Stomach (tissue), 9 donors: ENCODE data around the gene EIF4E1B. TPM values are rescaled to one million over a fixed set of nuclear protein-coding genes. Genes with fewer than 3 reads are reported as not detected.
A peak's percentile ranks its signal among the peaks of the same experiment; 100 is the strongest.

Experiments used
- DNase-seq, 2 donors: peaks; one replicate each; pipeline versions ENCODE4 v3.0.0 to v3.0.0-alpha.2; 2013 to 2019
- H3K27ac ChIP-seq, 5 donors: fragments of 200-600 bp in 4 of 5; sonication (generic) in 4 of 5; one replicate each; pipeline ENCODE4 v1.5.1; 2013 to 2019; ENCODE audit warnings: mild to moderate bottlenecking in 1 of 5, moderate library complexity in 1 of 5
- H3K27me3 ChIP-seq, 3 donors: fragments of 200-600 bp; sonication (generic); one replicate each; pipeline ENCODE4 v1.5.1; 2017 to 2019; ENCODE audit warnings: mixed run types in 1 of 3
- H3K36me3 ChIP-seq, 4 donors: fragments of 200-600 bp; sonication (generic); 1 replicate in 3 of 4; 2 replicates in 1 of 4; pipeline ENCODE4 v1.5.1; 2016 to 2019
- H3K4me1 ChIP-seq, 4 donors: fragments of 200-600 bp; sonication (generic); one replicate each; pipeline ENCODE4 v1.5.1; 2016 to 2019
- H3K4me3 ChIP-seq, 4 donors: fragments of 200-600 bp; sonication (generic) in 3 of 4; one replicate each; pipeline ENCODE4 v1.5.1; 2016 to 2019; ENCODE audit warnings: mild to moderate bottlenecking in 1 of 4
- H3K9me3 ChIP-seq, 4 donors: fragments of 200-600 bp; sonication (generic); one replicate each; pipeline ENCODE4 v1.5.1; 2016 to 2019
- EP300 ChIP-seq: sonication (generic); formaldehyde crosslinking; IDR thresholded peaks from one replicate; pipeline ENCODE4 v1.6.1; 2017; ENCODE audit warnings: antibody characterized with exemption
- POLR2A ChIP-seq, 4 donors: fragments of 450-650 bp; IDR thresholded peaks; one replicate each; pipeline ENCODE4 v1.6.1; 2016; ENCODE audit warnings: antibody characterized with exemption in 4 of 4, control low read depth in 2 of 4, mild to moderate bottlenecking in 1 of 4, moderate library complexity in 1 of 4
- POLR2AphosphoS5 ChIP-seq, 3 donors: sonication (generic); formaldehyde crosslinking; IDR thresholded peaks; one replicate each; pipeline ENCODE4 v1.6.1; 2016; ENCODE audit warnings: antibody characterized with exemption in 3 of 3
- WGBS, 5 donors: extraction: QIAGEN DNeasy Blood & Tissue Kit in 3 of 5; methylation state at CpG; one replicate each; pipeline versions ENCODE4 v1.1.5 to v1.1.7; 2013 to 2018; 5-methylcytosine and 5-hydroxymethylcytosine counted together
- intact Hi-C: fragments of 100-400 bp; cut with DNase I; formaldehyde crosslinking; loops from one replicate; pipeline ENCODE4 v1.15.1; 2023; ENCODE audit warnings: low total_unique reads
- polyA plus RNA-seq, 3 donors: library from polyadenylated mRNA; stranded (reverse); fragments of 200-250 nt; gene quantifications; one replicate each; pipeline ENCODE4 v1.2.3, GENCODE V29; 2013
- total RNA-seq, 5 donors: library from RNA; depleted of rRNA; stranded (reverse); fragments of >200 nt; gene quantifications; one replicate each; pipeline versions ENCODE4 v1.1.0 to v1.2.3, GENCODE V29; 2014 to 2016
- TF ChIP-seq, protein P1 (sequence below), 7 experiments: fragments of 450-650 bp in 4 of 7; fragments of 200-600 bp in 3 of 7; sonication (generic) in 3 of 7; IDR thresholded peaks; one replicate each; pipeline ENCODE4 v1.5.1; 2016 to 2019; ENCODE audit warnings: antibody characterized with exemption in 7 of 7, control low read depth in 2 of 7, mild to moderate bottlenecking in 1 of 7
- donor health status: healthy with polysubstance abuse.
- donor health status: Bipolar disorder and iron deficiency.
- donor health status: healthy.

Gene EIF4E1B
- total and polyA plus RNA-seq, 8 donors = not detected

DNA sequence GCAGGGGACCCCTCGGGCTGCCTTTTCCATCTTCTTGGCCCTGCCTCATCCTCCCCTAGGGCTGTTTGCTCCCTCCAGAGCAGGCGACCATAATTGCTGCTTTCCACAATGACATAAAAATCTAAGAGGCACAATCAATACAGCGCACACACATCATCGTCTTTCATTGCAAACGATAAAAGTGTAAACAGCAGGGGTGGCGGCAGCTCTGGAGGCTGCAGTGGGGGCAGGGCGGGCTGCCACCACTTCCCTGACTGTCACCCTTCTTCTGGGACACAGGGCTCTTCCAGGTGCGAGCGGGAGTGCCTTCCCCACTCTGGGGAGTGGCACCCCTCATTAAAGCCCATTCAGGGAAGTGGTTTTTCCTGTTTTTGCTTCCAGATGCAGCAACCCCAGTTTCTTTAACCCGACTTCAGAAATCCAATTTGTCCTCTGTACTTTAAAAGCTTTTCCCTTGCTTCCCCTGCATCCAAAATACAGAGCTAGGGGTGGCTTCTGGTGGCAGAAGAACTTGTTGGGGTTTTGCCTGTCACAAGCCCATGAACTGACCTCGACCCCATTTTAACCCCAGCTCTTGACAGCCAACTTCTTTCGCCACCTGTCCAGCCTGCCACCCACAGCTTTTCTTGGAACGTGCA is 62.5 kb downstream of the EIF4E1B start:
- Histone ChIP-seq H3K36me3 (no peaks in the 10 kb centered on the region), H3K4me1 (peaks cover 0 to 12% (median 9%) of the 10 kb centered on the region in 4 donors), H3K9me3 (peaks cover 0 to 5% (median 2%) of the 10 kb centered on the region in 4 donors), H3K27me3 (peaks cover 0 to 100% (median 36%) of the 10 kb centered on the region in 3 donors), H3K27ac (no peak overlapping the region), H3K4me3 (peak overlapping the region in 1 of 4 donors; percentile 9)
- WGBS, 5 donors = 5 to 10% (median 9%) methylated on average over 13 of the region's 13 CpGs
- TF ChIP-seq, protein P1, sequence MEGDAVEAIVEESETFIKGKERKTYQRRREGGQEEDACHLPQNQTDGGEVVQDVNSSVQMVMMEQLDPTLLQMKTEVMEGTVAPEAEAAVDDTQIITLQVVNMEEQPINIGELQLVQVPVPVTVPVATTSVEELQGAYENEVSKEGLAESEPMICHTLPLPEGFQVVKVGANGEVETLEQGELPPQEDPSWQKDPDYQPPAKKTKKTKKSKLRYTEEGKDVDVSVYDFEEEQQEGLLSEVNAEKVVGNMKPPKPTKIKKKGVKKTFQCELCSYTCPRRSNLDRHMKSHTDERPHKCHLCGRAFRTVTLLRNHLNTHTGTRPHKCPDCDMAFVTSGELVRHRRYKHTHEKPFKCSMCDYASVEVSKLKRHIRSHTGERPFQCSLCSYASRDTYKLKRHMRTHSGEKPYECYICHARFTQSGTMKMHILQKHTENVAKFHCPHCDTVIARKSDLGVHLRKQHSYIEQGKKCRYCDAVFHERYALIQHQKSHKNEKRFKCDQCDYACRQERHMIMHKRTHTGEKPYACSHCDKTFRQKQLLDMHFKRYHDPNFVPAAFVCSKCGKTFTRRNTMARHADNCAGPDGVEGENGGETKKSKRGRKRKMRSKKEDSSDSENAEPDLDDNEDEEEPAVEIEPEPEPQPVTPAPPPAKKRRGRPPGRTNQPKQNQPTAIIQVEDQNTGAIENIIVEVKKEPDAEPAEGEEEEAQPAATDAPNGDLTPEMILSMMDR (IDR thresholded peaks at IDR 0.05) = no peak
- TF ChIP-seq POLR2A (IDR thresholded peaks at IDR 0.05) (no peak), POLR2AphosphoS5 (IDR thresholded peaks at IDR 0.05) (no peak), EP300 (no peak)
- peak in 1 of 2 donors; percentile 69 for DNase-seq
- intact Hi-C loops = no loop called here

DNA sequence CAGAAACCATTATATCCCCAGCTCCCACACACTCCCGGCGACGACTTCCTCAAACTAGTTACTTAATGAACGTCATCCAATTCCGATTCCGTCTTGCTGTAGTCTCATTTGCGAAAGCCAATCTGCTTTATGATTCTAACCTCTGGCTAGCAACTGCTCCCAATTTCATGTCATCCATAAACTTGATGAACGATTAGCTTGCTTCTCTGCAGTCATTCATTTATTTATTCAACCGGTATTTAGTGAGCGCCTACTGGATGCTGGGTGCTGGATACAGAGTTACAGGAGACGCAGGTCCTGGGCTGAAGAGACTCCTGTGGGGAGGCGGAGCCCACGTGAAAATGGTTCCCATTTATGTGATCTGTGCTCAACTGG is 63.0 kb downstream of the EIF4E1B start:
- intact Hi-C loops = no loop called here
- no peak overlapping the region for H3K27ac ChIP-seq
- 31 to 40% (median 32%) methylated on average over 13 of the region's 13 CpGs for WGBS, 5 donors
- H3K4me1 ChIP-seq = peaks cover 0 to 12% (median 9%) of the 10 kb centered on the region in 4 donors
- no peak for TF ChIP-seq POLR2A (IDR thresholded peaks at IDR 0.05)
- TF ChIP-seq, protein P1 (IDR thresholded peaks at IDR 0.05) = no peak
- no peak for TF ChIP-seq EP300
- TF ChIP-seq POLR2AphosphoS5 (IDR thresholded peaks at IDR 0.05) = no peak
- peaks cover 0 to under 1% (median 0%) of the 10 kb centered on the region in 4 donors for H3K9me3 ChIP-seq
- H3K27me3 ChIP-seq = peaks cover 0 to 100% (median 35%) of the 10 kb centered on the region in 3 donors
- no peak overlapping the region for H3K4me3 ChIP-seq
- H3K36me3 ChIP-seq = no peaks in the 10 kb centered on the region
- peak; percentile 30 to 63 for DNase-seq

DNA sequence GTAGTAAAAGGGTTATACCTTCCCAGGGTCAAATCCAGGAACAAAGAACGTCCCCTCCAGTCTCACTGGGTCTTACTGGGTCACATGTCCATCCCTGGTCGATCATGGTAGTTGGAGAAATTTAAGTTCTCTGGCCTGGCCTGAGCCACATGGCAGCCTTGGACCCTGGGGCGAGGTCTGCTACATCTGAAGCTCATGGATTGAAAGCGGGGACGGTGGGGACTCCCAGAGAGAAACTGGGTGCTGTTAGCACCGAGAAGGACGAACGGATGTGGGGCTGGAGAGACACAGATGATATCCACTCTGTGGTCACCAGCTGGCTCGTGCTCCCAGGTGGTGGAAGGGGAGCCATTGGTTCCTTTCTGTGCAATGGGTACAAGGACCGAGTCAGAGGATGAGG is 63.7 kb downstream of the EIF4E1B start:
- Histone ChIP-seq H3K9me3 (no peaks in the 10 kb centered on the region), H3K4me3 (no peak overlapping the region), H3K27me3 (peaks cover 0 to 100% (median 35%) of the 10 kb centered on the region in 3 donors), H3K27ac (no peak overlapping the region), H3K36me3 (no peaks in the 10 kb centered on the region), H3K4me1 (peaks cover 0 to 12% (median 9%) of the 10 kb centered on the region in 4 donors)
- DNase-seq = no peak
- intact Hi-C loops = no loop called here
- WGBS, 5 donors = 81 to 85% (median 81%) methylated on average over 10 of the region's 10 CpGs
- TF ChIP-seq POLR2AphosphoS5 (IDR thresholded peaks at IDR 0.05) (no peak), POLR2A (IDR thresholded peaks at IDR 0.05) (no peak), EP300 (no peak)
- TF ChIP-seq, protein P1 (IDR thresholded peaks at IDR 0.05) = no peak

DNA sequence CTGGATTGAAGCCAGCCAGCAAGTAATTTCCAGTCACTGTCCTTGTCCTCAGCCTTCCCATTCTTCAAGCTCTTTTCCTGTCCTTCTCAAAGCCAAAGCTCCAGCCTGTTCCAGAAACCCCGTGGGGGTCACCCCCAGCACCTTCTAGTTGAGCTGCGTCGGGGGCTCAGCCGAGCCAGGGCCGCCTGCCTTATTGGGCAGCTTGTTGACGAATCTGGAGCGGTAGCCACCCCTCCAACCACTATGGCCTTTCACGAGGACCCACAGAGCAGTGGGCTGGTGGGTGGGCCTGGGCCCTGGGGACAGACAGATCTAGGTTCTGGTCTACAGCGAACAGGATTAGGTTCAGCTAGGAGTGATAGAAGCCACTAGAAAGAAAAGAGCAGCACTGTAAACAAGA is 64.2 kb downstream of the EIF4E1B start:
- 73 to 85% (median 82%) methylated on average over 9 of the region's 9 CpGs for WGBS, 5 donors
- intact Hi-C loops = no loop called here

More for the DNA sequence above, 64.2 kb downstream of the EIF4E1B start:
- no peaks in the 10 kb centered on the region for H3K9me3 ChIP-seq
- H3K27me3 ChIP-seq = peaks cover 0 to 100% (median 40%) of the 10 kb centered on the region in 3 donors
- H3K27ac ChIP-seq = no peak overlapping the region
- H3K4me1 ChIP-seq = peaks cover 0 to 12% (median 9%) of the 10 kb centered on the region in 4 donors
- no peaks in the 10 kb centered on the region for H3K36me3 ChIP-seq
- DNase-seq = no peak
- no peak overlapping the region for H3K4me3 ChIP-seq
- TF ChIP-seq POLR2A (IDR thresholded peaks at IDR 0.05) = no peak
- TF ChIP-seq, protein P1 (IDR thresholded peaks at IDR 0.05) = no peak
- TF ChIP-seq EP300 = no peak
- no peak for TF ChIP-seq POLR2AphosphoS5 (IDR thresholded peaks at IDR 0.05)
